Peyer's patch (tissue), 4 donors: ENCODE measurements around the gene HMGCR. TPM values are rescaled to one million over a fixed set of nuclear protein-coding genes. Genes with fewer than 3 reads are reported as not detected.

ENCODE experiments used
- DNase-seq, 3 donors: peaks; one replicate each; pipeline ENCODE4 v3.0.0-alpha.2; 2017 to 2019
- H3K27ac ChIP-seq, 4 donors: fragments of 200-600 bp; sonication (generic); one replicate each; pipeline ENCODE4 v1.5.1; 2016 to 2019
- H3K27me3 ChIP-seq, 2 donors: fragments of 200-600 bp; sonication (generic); one replicate each; pipeline ENCODE4 v1.5.1; 2019
- H3K36me3 ChIP-seq, 3 donors: fragments of 200-600 bp; sonication (generic); one replicate each; pipeline ENCODE4 v1.5.1; 2016 to 2019
- H3K4me1 ChIP-seq, 4 donors: fragments of 200-600 bp; sonication (generic); one replicate each; pipeline ENCODE4 v1.5.1; 2016 to 2019
- H3K4me3 ChIP-seq, 4 donors: fragments of 200-600 bp; sonication (generic); 1 replicate in 3 of 4; 2 replicates in 1 of 4; pipeline ENCODE4 v1.5.1; 2016 to 2019; ENCODE audit warnings: mild to moderate bottlenecking in 1 of 4
- H3K9me3 ChIP-seq, 4 donors: fragments of 200-600 bp; sonication (generic); one replicate each; pipeline ENCODE4 v1.5.1; 2016 to 2019; ENCODE audit warnings: mild to moderate bottlenecking in 1 of 4
- CTCF ChIP-seq, 6 experiments: fragments of 450-650 bp in 4 of 6; fragments of 200-600 bp in 2 of 6; sonication (generic) in 1 of 6; IDR thresholded peaks; one replicate each; pipeline ENCODE4 v1.5.1; 2017 to 2019; ENCODE audit warnings: antibody characterized with exemption in 6 of 6, mild to moderate bottlenecking in 3 of 6, moderate library complexity in 1 of 6
- POLR2A ChIP-seq, 2 donors: fragments of 450-650 bp; IDR thresholded peaks; one replicate each; pipeline ENCODE4 v1.5.1; 2017; ENCODE audit warnings: antibody characterized with exemption in 2 of 2, mild to moderate bottlenecking in 2 of 2, moderate library complexity in 2 of 2
- total RNA-seq, 4 donors: library from RNA; depleted of rRNA; stranded (reverse); fragments of >200 nt; gene quantifications; one replicate each; pipeline ENCODE4 v1.1.0, GENCODE V29; 2016

HMGCR gene
- total RNA-seq, 4 donors from 2014 or later: 15.7 to 87.1 (median 67.1) TPM

- H3K27me3 ChIP-seq: no peaks in the 10 kb centered on the region
- H3K4me3 ChIP-seq: no peak overlapping the region
- H3K27ac ChIP-seq: no peak overlapping the region
- no peaks in the 10 kb centered on the region for H3K9me3 ChIP-seq
- TF ChIP-seq CTCF (IDR thresholded peaks at IDR 0.05) (no peak), POLR2A (IDR thresholded peaks at IDR 0.05) (no peak)
- no peak for DNase-seq
- H3K4me1 ChIP-seq: no peaks in the 10 kb centered on the region
- H3K36me3 ChIP-seq: peaks cover 0 to 18% (median 0%) of the 10 kb centered on the region in 3 donors
Measured at GRCh38 chr5:75365740-75366139, 28.7 kb downstream of the HMGCR start.

- Histone ChIP-seq H3K4me3 (no peak overlapping the region), H3K4me1 (no peaks in the 10 kb centered on the region), H3K36me3 (peaks cover 0 to 7% (median 0%) of the 10 kb centered on the region in 3 donors), H3K9me3 (no peaks in the 10 kb centered on the region), H3K27ac (no peak overlapping the region), H3K27me3 (no peaks in the 10 kb centered on the region)
- no peak for DNase-seq
- TF ChIP-seq POLR2A (IDR thresholded peaks at IDR 0.05): no peak
- TF ChIP-seq CTCF (IDR thresholded peaks at IDR 0.05): no peak
Measured at GRCh38 chr5:75366787-75367186, 29.8 kb downstream of the HMGCR start.

GRCh38 chr5:75367401-75367800, 30.4 kb downstream of the HMGCR start:
- DNase-seq: no peak
- H3K27ac ChIP-seq: no peak overlapping the region
- TF ChIP-seq CTCF (IDR thresholded peaks at IDR 0.05) (no peak), POLR2A (IDR thresholded peaks at IDR 0.05) (no peak)

GRCh38 chr5:75368391-75368790, 31.4 kb downstream of the HMGCR start:
- Histone ChIP-seq H3K27ac (no peak overlapping the region), H3K27me3 (no peaks in the 10 kb centered on the region), H3K4me3 (no peak overlapping the region), H3K36me3 (peaks cover 0 to 11% (median 0%) of the 10 kb centered on the region in 3 donors), H3K9me3 (no peaks in the 10 kb centered on the region), H3K4me1 (no peaks in the 10 kb centered on the region)
- TF ChIP-seq POLR2A (IDR thresholded peaks at IDR 0.05) (no peak), CTCF (IDR thresholded peaks at IDR 0.05) (no peak)
- DNase-seq: no peak

More at GRCh38 chr5:75367401-75367800, 30.4 kb downstream of the HMGCR start:
- Histone ChIP-seq H3K36me3 (peaks cover 0 to 4% (median 0%) of the 10 kb centered on the region in 3 donors), H3K9me3 (no peaks in the 10 kb centered on the region), H3K4me3 (no peak overlapping the region), H3K27me3 (no peaks in the 10 kb centered on the region), H3K4me1 (no peaks in the 10 kb centered on the region)

GRCh38 chr5:75373862-75374261, 36.8 kb downstream of the HMGCR start:
- Histone ChIP-seq H3K4me1 (no peaks in the 10 kb centered on the region), H3K36me3 (peaks cover 0 to 50% (median 0%) of the 10 kb centered on the region in 3 donors), H3K27me3 (no peaks in the 10 kb centered on the region), H3K4me3 (no peak overlapping the region), H3K27ac (no peak overlapping the region), H3K9me3 (no peaks in the 10 kb centered on the region)
- TF ChIP-seq CTCF (IDR thresholded peaks at IDR 0.05) (no peak), POLR2A (IDR thresholded peaks at IDR 0.05) (no peak)
- no peak for DNase-seq

GRCh38 chr5:75374394-75374814, 37.4 kb downstream of the HMGCR start:
- no peak overlapping the region for H3K27ac ChIP-seq
- no peaks in the 10 kb centered on the region for H3K4me1 ChIP-seq
- no peaks in the 10 kb centered on the region for H3K27me3 ChIP-seq
- peaks cover 0 to 55% (median 0%) of the 10 kb centered on the region in 3 donors for H3K36me3 ChIP-seq
- TF ChIP-seq CTCF (IDR thresholded peaks at IDR 0.05) (no peak), POLR2A (IDR thresholded peaks at IDR 0.05) (no peak)
- no peaks in the 10 kb centered on the region for H3K9me3 ChIP-seq
- no peak for DNase-seq
- H3K4me3 ChIP-seq: no peak overlapping the region
